CD14-positive monocyte (primary cell): ENCODE results near the gene RIPOR3. TPM values are rescaled to one million over a fixed set of nuclear protein-coding genes. Genes with fewer than 3 reads are reported as not detected.

Experiments used
- DNase-seq, 3 donors: peaks; one replicate each; pipeline ENCODE4 v3.0.0-alpha.2; 2011 to 2022
- H2AFZ ChIP-seq: 2 replicates; pipeline ENCODE4 v1.6.0; 2012; ENCODE audit warnings: mild to moderate bottlenecking, low read depth, low read length, inconsistent platforms; ENCODE audit not compliant: insufficient read depth, poor library complexity, severe bottlenecking
- H3K27ac ChIP-seq, 2 donors: 1 replicate in 1 of 2; 2 replicates in 1 of 2; pipeline ENCODE4 v1.5.1; 2012 to 2013; ENCODE audit warnings: low read length in 2 of 2, control low read depth in 1 of 2, inconsistent platforms in 1 of 2, low read depth in 1 of 2, mild to moderate bottlenecking in 1 of 2
- H3K27me3 ChIP-seq, 2 donors: one replicate each; pipeline versions ENCODE4 v1.6.0 to v1.6.1; 2011 to 2013; ENCODE audit warnings: low read length in 2 of 2; ENCODE audit not compliant: control insufficient read depth in 2 of 2, insufficient read depth in 2 of 2
- H3K36me3 ChIP-seq, 2 donors: replicated peaks in 1 of 2; 1 replicate in 1 of 2; 2 replicates in 1 of 2; pipeline versions ENCODE4 v1.5.1 to v1.6.1; 2012 to 2013; ENCODE audit warnings: low read length in 2 of 2, control low read depth in 1 of 2, inconsistent platforms in 1 of 2, mild to moderate bottlenecking in 1 of 2; ENCODE audit not compliant: insufficient read depth in 2 of 2, control insufficient read depth in 1 of 2
- H3K4me1 ChIP-seq, 2 donors: 1 replicate in 1 of 2; 2 replicates in 1 of 2; pipeline versions ENCODE4 v1.5.1 to v1.6.1; 2012 to 2013; ENCODE audit warnings: low read length in 2 of 2, control low read depth in 1 of 2, inconsistent platforms in 1 of 2, mild to moderate bottlenecking in 1 of 2, moderate library complexity in 1 of 2; ENCODE audit not compliant: insufficient read depth in 2 of 2, control insufficient read depth in 1 of 2
- H3K4me2 ChIP-seq: replicated peaks from 2 replicates; pipeline ENCODE3; 2012; ENCODE audit warnings: low read length, moderate library complexity, mild to moderate bottlenecking; ENCODE audit not compliant: poor library complexity, severe bottlenecking; ENCODE audit errors: extremely low read depth
- H3K4me3 ChIP-seq, 3 experiments: fragments of 200-600 bp in 1 of 3; sonication (generic) in 1 of 3; replicated peaks in 1 of 3; 1 replicate in 2 of 3; 2 replicates in 1 of 3; pipeline ENCODE4 v1.5.1; 2011 to 2013; ENCODE audit warnings: low read length in 3 of 3, mild to moderate bottlenecking in 3 of 3, control low read depth in 2 of 3, low read depth in 2 of 3, inconsistent platforms in 1 of 3, moderate library complexity in 1 of 3
- H3K79me2 ChIP-seq: 2 replicates; pipeline ENCODE4 v1.6.0; 2012; ENCODE audit warnings: mild to moderate bottlenecking, control low read depth, inconsistent platforms, low read length, moderate library complexity; ENCODE audit not compliant: insufficient read depth
- H3K9ac ChIP-seq: 2 replicates; pipeline ENCODE4 v1.6.0; 2017; ENCODE audit warnings: low read length, mild to moderate bottlenecking; ENCODE audit not compliant: insufficient read depth, poor library complexity, severe bottlenecking
- H3K9me3 ChIP-seq, 2 donors: replicated peaks in 1 of 2; 1 replicate in 1 of 2; 2 replicates in 1 of 2; pipeline versions ENCODE4 v1.5.1 to v1.6.1; 2012 to 2013; ENCODE audit warnings: low read length in 2 of 2, control low read depth in 1 of 2; ENCODE audit not compliant: control insufficient read depth in 1 of 2, insufficient read depth in 1 of 2
- H4K20me1 ChIP-seq: 2 replicates; pipeline ENCODE4 v1.6.0; 2012; ENCODE audit warnings: mild to moderate bottlenecking, low read length, control low read depth, moderate library complexity; ENCODE audit not compliant: insufficient read depth
- H3K27ac Mint-ChIP-seq, 7 donors: one replicate each; pipeline ENCODE4 v1.8.0; 2020; ENCODE audit warnings: mild to moderate bottlenecking in 7 of 7, mixed read lengths in 7 of 7, moderate library complexity in 6 of 7, inconsistent platforms in 2 of 7
- H3K27me3 Mint-ChIP-seq, 3 donors: one replicate each; pipeline ENCODE4 v1.8.0; 2021 to 2022; ENCODE audit warnings: low read depth in 3 of 3, mild to moderate bottlenecking in 3 of 3, mixed read lengths in 3 of 3, moderate library complexity in 3 of 3, inconsistent platforms in 1 of 3
- H3K36me3 Mint-ChIP-seq, 2 donors: one replicate each; pipeline ENCODE4 v1.8.0; 2020; ENCODE audit warnings: mixed read lengths in 2 of 2, inconsistent platforms in 1 of 2, mild to moderate bottlenecking in 1 of 2
- H3K4me1 Mint-ChIP-seq: one replicate; pipeline ENCODE4 v1.8.0; 2020; ENCODE audit warnings: mild to moderate bottlenecking, mixed read lengths
- H3K4me3 Mint-ChIP-seq, 2 donors: one replicate each; pipeline ENCODE4 v1.8.0; 2020; ENCODE audit warnings: mild to moderate bottlenecking in 2 of 2, mixed read lengths in 2 of 2, moderate library complexity in 1 of 2
- H3K9me3 Mint-ChIP-seq, 7 donors: one replicate each; pipeline ENCODE4 v1.8.0; 2020 to 2022; ENCODE audit warnings: mixed read lengths in 7 of 7, mild to moderate bottlenecking in 6 of 7, moderate library complexity in 6 of 7, inconsistent platforms in 2 of 7
- CTCF ChIP-seq: fragments of 200-600 bp; IDR thresholded peaks from one replicate; pipeline ENCODE4 v1.8.0; 2022; ENCODE audit warnings: antibody characterized with exemption, mild to moderate bottlenecking
- WGBS: methylation state at CpG from one replicate; pipeline ENCODE4 v1.1.5; 2013; ENCODE audit warnings: missing lambda C conversion rate; ENCODE audit not compliant: insufficient coverage; 5-methylcytosine and 5-hydroxymethylcytosine counted together
- intact Hi-C, 2 donors: fragments of 100-400 bp; cut with micrococcal nuclease; formaldehyde crosslinking; loops; one replicate each; pipeline versions ENCODE4 v1.15.0 to v1.15.1; 2023
- polyA plus RNA-seq, 3 donors: library from polyadenylated mRNA; depleted of rRNA in 1 of 3; unstranded in 2 of 3; stranded (reverse) in 1 of 3; fragments of 300-500 nt in 2 of 3; fragments of >200 nt in 1 of 3; fragmentation: Illumina TruSeq in 2 of 3; gene quantifications; 1 replicate in 2 of 3; 2 replicates in 1 of 3; pipeline ENCODE4 v1.2.3, GENCODE V29; 2012 to 2021

The RIPOR3 gene
- polyA plus RNA-seq, 3 donors = not detected

DNA sequence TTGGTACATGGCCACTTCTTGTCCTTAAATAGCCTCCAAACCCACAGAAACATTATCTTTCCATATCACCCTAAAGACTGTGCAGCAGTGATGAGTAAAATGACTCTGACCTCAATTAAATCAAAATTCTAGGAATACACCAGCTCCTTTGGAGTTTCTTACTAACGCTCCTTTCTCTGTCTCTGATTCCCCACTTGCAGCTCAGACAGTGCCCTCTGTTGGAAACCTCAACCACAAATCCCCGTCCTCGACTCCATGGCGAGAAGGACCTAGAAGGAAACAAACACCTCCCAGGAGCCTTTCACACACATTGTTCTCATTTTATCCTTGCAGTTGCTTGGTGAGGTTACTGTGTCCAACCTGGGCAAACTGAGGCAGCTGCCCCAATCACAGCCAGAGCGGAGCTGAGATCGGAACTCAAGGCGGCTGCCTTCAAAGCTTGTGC lies 22.3 kb upstream of the RIPOR3 start:
- 0% methylated on average over 4 of the region's 7 CpGs for WGBS
- H3K4me3 Mint-ChIP-seq = no peak overlapping the region
- no peak overlapping the region for H3K27ac ChIP-seq
- no peak overlapping the region for H3K4me3 ChIP-seq
- H3K9me3 Mint-ChIP-seq = peaks cover 0 to 4% (median 0%) of the 10 kb centered on the region in 7 donors
- H3K27me3 Mint-ChIP-seq = peaks cover 3 to 23% (median 18%) of the 10 kb centered on the region in 3 donors
- no peak overlapping the region for H3K9ac ChIP-seq
- H4K20me1 ChIP-seq = no peaks in the 10 kb centered on the region
- H3K27ac Mint-ChIP-seq = peak overlapping the region in 1 of 7 donors; percentile 1
- H3K9me3 ChIP-seq = no peaks in the 10 kb centered on the region
- no peak overlapping the region for H3K4me2 ChIP-seq
- no peak for TF ChIP-seq CTCF
- H3K4me1 Mint-ChIP-seq = peaks cover 13% of the 10 kb centered on the region
- H3K27me3 ChIP-seq = no peaks in the 10 kb centered on the region
- no peaks in the 10 kb centered on the region for H3K79me2 ChIP-seq
- no peaks in the 10 kb centered on the region for H3K36me3 Mint-ChIP-seq
- H3K36me3 ChIP-seq = no peaks in the 10 kb centered on the region
- intact Hi-C loops = no loop called here
- H3K4me1 ChIP-seq = peaks cover 8 to 9% of the 10 kb centered on the region in 2 donors
- no peak for DNase-seq
- no peak overlapping the region for H2AFZ ChIP-seq

- no peaks in the 10 kb centered on the region for H3K36me3 ChIP-seq
- H3K4me2 ChIP-seq = no peak overlapping the region
- Mint-ChIP-seq H3K27me3 (peaks cover 3 to 23% (median 18%) of the 10 kb centered on the region in 3 donors), H3K4me1 (peaks cover 13% of the 10 kb centered on the region), H3K27ac (no peak overlapping the region), H3K9me3 (peaks cover 0 to 4% (median 0%) of the 10 kb centered on the region in 7 donors), H3K36me3 (no peaks in the 10 kb centered on the region), H3K4me3 (peak overlapping the region in 1 of 2 donors; percentile 10)
- no peak overlapping the region for H3K4me3 ChIP-seq
- no peak for TF ChIP-seq CTCF
- 97% methylated on average over 4 of the region's 7 CpGs for WGBS
- DNase-seq = no peak
- H3K27ac ChIP-seq = no peak overlapping the region
- H3K27me3 ChIP-seq = no peaks in the 10 kb centered on the region
- no peak overlapping the region for H3K9ac ChIP-seq
- H2AFZ ChIP-seq = no peak overlapping the region
- H3K4me1 ChIP-seq = peaks cover 8 to 9% of the 10 kb centered on the region in 2 donors
- H4K20me1 ChIP-seq = no peaks in the 10 kb centered on the region
- no peaks in the 10 kb centered on the region for H3K79me2 ChIP-seq
- no peaks in the 10 kb centered on the region for H3K9me3 ChIP-seq
- intact Hi-C loops = no loop called here
These were observed 21.7 kb upstream of the RIPOR3 start for GRCh38 chr20:50712771-50713656.
